Frontal cortex (tissue), 4 donors: ENCODE results near the gene CPE. TPM values are rescaled to one million over a fixed set of nuclear protein-coding genes. Genes with fewer than 3 reads are reported as not detected.

ENCODE experiments used
- DNase-seq, 2 donors: peaks; one replicate each; pipeline ENCODE4 v3.0.0; 2012; ENCODE audit warnings: low spot score in 2 of 2
- FAIRE-seq: peaks from 2 replicates; lab custom pipeline; 2012; peaks lifted over from hg19 to GRCh38; lab: Jason Lieb, UNC
- total RNA-seq: library from RNA; depleted of rRNA; stranded (reverse); fragments of >200 nt; gene quantifications from one replicate; pipeline ENCODE4 v1.2.3, GENCODE V29; 2014
- donor health status: control.
- donor health status: control.
- donor health status: control.

The CPE gene
- total RNA-seq, 1 donor from 2014 or later, result 463 TPM

- FAIRE-seq (no peak), DNase-seq (peak in 1 of 2 donors; percentile 14)
Observed at GRCh38 chr4:165398570-165398969, 19.8 kb downstream of the CPE start.

GRCh38 chr4:165402375-165402774, 23.6 kb downstream of the CPE start:
- no peak for FAIRE-seq
- no peak for DNase-seq

- DNase-seq (no peak), FAIRE-seq (no peak)
Observed at GRCh38 chr4:165403048-165403447, 24.2 kb downstream of the CPE start.

GRCh38 chr4:165403637-165404036, 24.8 kb downstream of the CPE start:
- FAIRE-seq, result no peak
- DNase-seq, result no peak

- no peak for DNase-seq
- FAIRE-seq, result no peak
Observed at GRCh38 chr4:165404080-165404479, 25.3 kb downstream of the CPE start.

GRCh38 chr4:165404696-165405095, 25.9 kb downstream of the CPE start:
- FAIRE-seq, result no peak

GRCh38 chr4:165410214-165410613, 31.4 kb downstream of the CPE start:
- no peak for DNase-seq
- no peak for FAIRE-seq

More at GRCh38 chr4:165404696-165405095, 25.9 kb downstream of the CPE start:
- DNase-seq, result no peak

GRCh38 chr4:165415910-165416309, 37.1 kb downstream of the CPE start:
- no peak for FAIRE-seq

GRCh38 chr4:165418073-165418472, 39.3 kb downstream of the CPE start:
- DNase-seq (no peak), FAIRE-seq (no peak)

More at GRCh38 chr4:165415910-165416309, 37.1 kb downstream of the CPE start:
- no peak for DNase-seq

GRCh38 chr4:165425629-165426028, 46.8 kb downstream of the CPE start:
- DNase-seq, result no peak
- FAIRE-seq, result no peak

GRCh38 chr4:165426331-165426730, 47.5 kb downstream of the CPE start:
- DNase-seq (no peak), FAIRE-seq (no peak)

- FAIRE-seq (no peak), DNase-seq (no peak)
Observed at GRCh38 chr4:165426823-165427222, 48.0 kb downstream of the CPE start.

- FAIRE-seq, result no peak
Observed at GRCh38 chr4:165428957-165429356, 50.1 kb downstream of the CPE start.

GRCh38 chr4:165433529-165433928, 54.7 kb downstream of the CPE start:
- DNase-seq (no peak), FAIRE-seq (no peak)

More at GRCh38 chr4:165428957-165429356, 50.1 kb downstream of the CPE start:
- DNase-seq, result no peak

- DNase-seq (no peak), FAIRE-seq (no peak)
Observed at GRCh38 chr4:165437691-165438090, 58.9 kb downstream of the CPE start.

GRCh38 chr4:165439344-165439743, 60.5 kb downstream of the CPE start:
- DNase-seq (no peak), FAIRE-seq (no peak)

- FAIRE-seq (no peak), DNase-seq (no peak)
Observed at GRCh38 chr4:165439981-165440380, 61.2 kb downstream of the CPE start.

- DNase-seq (no peak), FAIRE-seq (no peak)
Observed at GRCh38 chr4:165440415-165441158, 61.8 kb downstream of the CPE start.

GRCh38 chr4:165443276-165443675, 64.5 kb downstream of the CPE start:
- FAIRE-seq, result no peak
- DNase-seq, result no peak

- DNase-seq (no peak), FAIRE-seq (no peak)
Observed at GRCh38 chr4:165448700-165449099, 69.9 kb downstream of the CPE start.

- FAIRE-seq, result no peak
- no peak for DNase-seq
Observed at GRCh38 chr4:165449333-165449732, 70.5 kb downstream of the CPE start.

- no peak for DNase-seq
Observed at GRCh38 chr4:165450871-165451270, 72.1 kb downstream of the CPE start.

More at GRCh38 chr4:165450871-165451270, 72.1 kb downstream of the CPE start:
- FAIRE-seq, result no peak
